ENCODE data around the gene KLRF2.
"Not testable (repeated sequence)": the region's sequence is repeated elsewhere in the genome, so short reads cannot be mapped to it uniquely, and the experiment has no call there.

The KLRF2 gene, protein sequence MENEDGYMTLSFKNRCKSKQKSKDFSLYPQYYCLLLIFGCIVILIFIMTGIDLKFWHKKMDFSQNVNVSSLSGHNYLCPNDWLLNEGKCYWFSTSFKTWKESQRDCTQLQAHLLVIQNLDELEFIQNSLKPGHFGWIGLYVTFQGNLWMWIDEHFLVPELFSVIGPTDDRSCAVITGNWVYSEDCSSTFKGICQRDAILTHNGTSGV

DNA sequence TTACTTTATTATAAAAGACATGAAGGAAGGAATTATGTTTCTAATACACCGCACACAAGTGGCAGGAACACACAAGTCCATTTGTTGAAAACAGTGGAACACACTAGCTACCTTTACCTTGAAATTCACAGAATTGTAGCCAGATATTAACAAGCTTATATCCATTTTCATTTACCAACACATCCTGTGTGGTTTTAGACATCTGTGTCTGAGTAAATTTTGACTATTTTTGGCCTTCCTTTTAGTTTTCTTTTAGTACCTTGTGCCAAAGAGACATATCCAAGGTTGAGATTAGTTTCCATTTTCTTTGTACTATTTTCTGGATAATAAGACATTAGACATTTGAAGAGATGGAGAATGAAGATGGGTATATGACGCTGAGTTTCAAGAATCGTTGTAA is at the start of gene KLRF2:
TSS of gene KLRF2 (plus strand) at position 244 of the 400 bp plus-strand sequence. CDS start at position 351, 107 bp downstream.
- no peak for DNase-seq (ENCODE audit: low read depth)

DNA sequence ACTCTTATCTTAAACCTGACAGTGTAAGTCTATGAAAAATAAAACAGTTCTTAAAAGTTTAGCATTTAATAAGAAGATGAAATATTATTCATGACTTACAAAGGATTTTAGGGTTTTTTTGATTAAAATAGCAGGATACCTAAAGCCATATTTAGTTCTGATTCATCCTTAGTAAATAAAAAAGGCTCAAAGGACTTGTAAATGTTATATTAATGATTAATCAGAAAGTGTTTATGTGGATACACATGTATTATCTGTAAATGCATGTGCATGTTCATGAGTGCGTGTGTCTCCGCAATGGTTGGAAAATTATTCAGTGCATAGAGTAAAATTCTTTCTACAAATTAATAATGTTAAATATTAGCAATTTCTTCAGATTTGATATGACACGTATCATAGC is 49.6 kb upstream of the KLRF2 start:
- DNase-seq (ENCODE audit: low read depth) = no peak

DNA sequence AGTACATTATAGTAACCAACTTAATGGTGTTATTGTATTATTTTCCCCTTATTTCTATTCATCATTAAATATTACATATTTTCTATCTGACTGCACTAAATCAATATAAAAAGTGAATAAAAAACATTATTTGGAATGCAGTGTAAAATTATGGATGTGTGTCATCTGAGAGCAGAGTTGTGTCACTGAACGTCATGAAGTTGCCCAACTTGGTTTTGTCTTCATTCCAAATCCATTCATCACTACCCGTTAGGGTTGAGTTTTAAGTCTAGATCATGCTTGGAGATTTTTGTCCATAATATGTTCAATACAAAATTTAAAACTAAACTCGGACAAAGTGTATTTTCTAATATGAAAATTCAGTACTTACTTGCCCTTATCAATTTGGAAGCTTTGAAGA is 37.9 kb upstream of the KLRF2 start:
- no peak for DNase-seq (ENCODE audit: low read depth)

DNA sequence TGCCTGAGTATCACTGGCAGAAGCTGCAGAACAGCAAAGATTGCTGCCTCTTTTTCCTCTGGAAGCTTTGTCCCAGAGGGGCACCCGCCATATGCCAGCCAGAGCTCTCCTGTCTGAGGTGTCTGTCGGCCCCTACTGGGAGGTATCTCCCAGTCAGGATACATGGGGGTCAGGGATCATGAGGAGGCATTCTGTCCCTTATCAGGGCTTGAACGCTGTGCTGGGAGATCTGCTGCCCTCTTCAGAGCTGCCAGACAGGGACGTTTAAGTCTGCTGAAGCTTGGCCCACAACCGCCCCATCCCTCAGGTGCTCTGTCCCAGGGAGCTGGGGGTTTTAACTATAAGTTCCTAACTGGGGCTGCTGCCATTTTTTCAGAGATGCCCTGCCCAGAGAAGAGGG is 32.4 kb upstream of the KLRF2 start:
- no peak for DNase-seq (ENCODE audit: low read depth)

DNA sequence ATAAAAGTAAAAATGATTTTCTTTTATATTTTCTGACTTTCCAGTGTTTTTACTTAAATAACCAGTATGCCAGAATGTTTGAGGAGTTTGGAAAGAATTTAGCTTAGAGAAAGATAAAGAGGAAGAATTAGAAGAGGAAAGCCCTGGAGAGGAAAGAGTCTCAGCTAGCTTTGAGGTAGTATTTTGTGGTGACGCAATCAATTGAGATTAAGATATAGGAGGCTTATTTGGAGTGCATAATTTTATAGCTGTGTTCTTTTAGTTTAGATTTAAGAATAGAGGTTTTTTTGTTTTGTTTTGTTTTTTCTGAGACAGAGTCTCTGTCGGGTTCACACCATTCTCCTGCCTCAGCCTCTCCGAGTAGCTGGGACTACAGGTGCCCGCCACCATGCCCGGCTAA is 30.2 kb upstream of the KLRF2 start:
- no peak for DNase-seq (ENCODE audit: low read depth)

DNA sequence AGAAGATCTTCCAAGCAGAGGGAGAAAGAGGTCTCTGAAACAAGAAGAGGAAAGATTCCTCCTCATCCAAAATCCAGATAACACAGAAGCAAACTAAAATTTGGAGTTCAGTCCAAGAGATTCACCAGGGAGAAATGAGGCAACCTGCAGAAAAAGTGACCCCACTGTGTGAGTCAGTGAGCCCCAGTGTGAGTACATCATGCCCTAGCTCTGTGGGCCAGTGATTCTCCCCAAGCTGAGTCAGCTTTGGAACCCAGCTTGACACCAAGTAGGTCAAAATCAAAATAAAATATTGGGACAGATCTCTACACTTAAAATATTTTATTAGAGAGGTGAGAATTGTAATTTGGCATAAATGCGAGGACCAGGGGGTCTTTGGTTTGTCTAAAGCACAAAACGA is 29.4 kb upstream of the KLRF2 start:
- no peak for DNase-seq (ENCODE audit: low read depth)

DNA sequence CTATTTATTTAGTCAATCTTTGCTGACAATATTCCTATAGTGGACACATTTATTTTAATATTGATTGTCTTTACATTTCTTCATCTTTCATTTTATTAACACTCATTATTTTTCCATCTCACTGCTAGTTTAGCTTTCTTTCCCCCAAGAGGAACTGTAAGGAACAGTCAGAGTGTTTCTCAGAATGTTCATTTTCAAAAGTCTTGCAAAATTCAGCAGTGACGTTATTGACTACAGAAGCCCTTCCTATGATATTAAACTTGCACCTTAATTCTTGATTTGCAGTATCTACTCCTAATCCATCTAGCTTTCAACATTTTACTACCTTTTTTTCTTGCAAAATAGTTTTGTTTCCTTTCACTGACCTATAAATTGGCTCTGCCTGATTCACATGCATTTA is 25.1 kb upstream of the KLRF2 start:
- no peak for DNase-seq (ENCODE audit: low read depth)

DNA sequence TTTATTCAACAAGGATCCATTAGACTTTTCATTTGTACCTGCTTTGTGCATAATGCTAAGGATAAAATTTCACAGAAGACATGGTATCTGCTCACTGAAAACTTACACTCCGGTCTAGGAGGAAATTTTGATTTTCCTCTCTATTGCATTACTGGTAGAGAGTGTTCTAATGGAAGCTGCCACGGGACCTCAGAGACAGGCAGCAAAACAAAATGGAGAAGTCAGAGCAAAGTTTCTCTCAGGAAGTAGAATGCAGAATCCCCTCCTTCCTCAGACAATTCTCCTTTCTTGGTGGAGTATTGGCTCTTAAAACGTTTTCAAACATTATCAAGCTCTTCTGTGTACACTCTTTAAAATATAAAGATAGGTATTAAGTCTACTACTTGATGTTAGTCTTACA is 24.4 kb upstream of the KLRF2 start:
- no peak for DNase-seq (ENCODE audit: low read depth)

DNA sequence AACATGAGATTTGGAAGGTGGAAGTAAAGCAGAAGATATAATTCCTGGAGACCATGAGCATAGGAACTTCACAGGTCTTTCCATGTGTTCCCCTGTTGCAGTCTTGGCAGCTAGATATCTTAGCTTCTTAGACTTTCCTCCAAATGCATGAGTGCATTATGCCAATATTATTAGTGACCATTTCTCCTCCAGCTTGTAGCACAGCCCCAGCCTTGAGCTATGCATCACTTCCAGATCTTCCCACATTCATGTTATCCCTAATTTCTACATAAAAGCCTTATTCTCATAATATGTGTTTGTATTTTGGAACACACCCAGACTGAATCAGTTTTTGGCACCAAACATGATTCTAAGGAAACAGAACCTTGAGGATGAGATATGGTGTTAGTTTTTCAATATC is 23.2 kb upstream of the KLRF2 start:
- DNase-seq (ENCODE audit: low read depth) = no peak

DNA sequence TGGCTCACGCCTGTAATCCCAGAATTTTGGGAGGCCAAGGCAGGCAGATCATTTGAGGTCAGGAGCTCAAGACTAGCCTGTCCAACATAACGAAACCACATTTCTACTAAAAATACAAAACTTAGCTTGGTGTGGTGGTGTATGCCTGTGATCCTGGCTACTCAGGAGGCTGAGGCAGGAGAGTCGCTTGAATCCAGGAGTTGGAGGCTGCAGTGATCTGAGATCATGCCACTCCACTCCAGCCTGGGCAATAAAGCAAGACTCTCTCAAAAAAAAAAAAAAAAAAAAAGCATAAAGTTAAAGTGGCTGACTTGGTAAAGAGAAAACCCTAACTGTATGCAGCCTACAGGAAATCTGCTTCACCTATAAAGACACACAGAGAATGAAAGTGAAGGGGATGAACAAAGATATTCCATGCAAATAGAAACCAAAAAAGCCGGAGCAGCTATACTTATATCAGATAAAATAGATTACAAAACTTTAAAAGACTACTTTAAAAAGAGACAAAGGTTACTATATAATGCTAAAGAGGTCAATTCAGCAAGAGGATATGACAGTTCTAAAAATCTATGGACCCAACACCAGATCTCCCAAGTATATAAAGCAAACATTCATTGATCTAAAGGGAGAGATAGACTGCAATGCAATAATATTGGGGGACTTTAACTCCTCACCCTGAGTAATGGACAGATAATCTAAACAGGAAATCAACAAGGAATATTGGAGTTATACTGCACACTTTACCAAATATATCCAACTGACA is 16.2 kb upstream of the KLRF2 start:
- DNase-seq (ENCODE audit: low read depth) = no peak

DNA sequence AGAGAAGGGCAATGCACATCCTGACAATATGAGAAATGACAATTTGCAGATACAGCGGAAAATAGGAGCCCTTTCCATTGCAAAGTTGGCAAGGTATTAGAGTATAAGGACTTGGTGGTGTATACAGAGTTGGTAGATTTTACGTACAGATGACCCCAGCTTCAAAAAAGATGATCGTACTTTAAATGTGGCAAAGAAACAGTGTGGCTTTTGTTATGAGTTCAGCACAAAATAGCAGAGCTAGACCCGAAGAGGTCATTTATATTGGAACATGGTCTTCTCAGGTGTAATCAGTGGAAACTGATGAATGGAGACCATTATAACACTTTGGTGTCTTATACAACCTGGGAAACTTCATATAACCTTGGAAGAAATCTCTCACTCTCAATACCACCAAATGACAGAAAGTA is 14.4 kb upstream of the KLRF2 start:
- DNase-seq (ENCODE audit: low read depth) = no peak

DNA sequence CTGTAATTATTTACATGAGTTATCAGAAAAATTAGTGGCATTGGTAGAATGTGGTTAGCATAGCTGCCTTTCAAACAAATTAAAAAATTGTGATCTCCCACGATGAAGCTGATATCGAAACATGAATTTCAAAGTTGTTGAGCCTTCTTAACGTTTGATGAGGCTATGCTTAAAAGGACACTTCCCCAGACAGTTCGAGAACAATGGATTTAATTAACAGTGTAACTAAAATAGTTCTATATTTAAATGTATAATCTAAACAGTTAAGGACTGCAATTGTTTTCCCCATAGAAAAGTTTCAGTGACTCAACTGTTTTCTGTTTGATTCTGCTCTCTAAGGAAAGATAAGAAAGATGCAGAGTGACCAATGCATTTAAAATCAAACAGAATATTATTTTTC is 13.8 kb upstream of the KLRF2 start:
- no peak for DNase-seq (ENCODE audit: low read depth)

DNA sequence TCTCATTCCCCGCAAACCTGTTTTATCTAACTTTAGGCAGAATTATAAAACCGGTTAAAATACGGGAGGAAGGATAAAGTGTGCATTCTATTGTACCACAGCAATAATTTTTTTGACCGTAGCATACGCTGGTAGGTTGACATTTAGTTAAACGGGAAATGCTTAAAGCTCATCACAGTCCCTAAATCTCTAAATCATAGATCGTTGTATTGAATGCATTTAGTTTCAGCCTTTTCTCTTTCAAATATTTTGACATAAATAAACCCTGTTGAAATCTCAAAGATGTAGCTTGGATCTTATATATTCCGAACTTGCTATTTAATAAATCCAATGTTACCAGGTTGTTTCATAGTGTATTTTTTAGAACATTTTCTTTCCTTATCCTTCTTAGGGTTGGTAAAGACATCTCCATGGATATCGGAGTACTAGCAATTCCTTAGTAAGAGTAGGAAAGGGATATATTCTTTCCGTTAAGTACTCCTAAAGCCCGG is 12.9 kb upstream of the KLRF2 start:
- no peak for DNase-seq (ENCODE audit: low read depth)

DNA sequence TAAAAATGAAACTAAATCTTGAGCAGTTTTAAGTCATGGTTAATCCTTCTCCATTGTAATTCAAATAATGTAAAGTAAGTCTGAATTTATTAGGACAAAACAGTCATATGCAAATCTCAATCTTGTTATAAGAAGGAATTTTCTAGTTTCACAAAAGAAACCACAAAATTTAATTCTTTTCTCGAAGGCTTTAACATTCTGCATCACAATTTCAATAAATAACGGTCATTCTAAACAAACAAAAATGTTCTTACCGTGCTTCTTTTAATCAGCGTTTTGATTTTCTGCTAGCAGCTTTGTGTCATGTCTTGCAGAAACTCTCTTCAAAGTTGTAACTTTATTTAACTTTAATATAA is 12.4 kb upstream of the KLRF2 start:
- no peak for DNase-seq (ENCODE audit: low read depth)

DNA sequence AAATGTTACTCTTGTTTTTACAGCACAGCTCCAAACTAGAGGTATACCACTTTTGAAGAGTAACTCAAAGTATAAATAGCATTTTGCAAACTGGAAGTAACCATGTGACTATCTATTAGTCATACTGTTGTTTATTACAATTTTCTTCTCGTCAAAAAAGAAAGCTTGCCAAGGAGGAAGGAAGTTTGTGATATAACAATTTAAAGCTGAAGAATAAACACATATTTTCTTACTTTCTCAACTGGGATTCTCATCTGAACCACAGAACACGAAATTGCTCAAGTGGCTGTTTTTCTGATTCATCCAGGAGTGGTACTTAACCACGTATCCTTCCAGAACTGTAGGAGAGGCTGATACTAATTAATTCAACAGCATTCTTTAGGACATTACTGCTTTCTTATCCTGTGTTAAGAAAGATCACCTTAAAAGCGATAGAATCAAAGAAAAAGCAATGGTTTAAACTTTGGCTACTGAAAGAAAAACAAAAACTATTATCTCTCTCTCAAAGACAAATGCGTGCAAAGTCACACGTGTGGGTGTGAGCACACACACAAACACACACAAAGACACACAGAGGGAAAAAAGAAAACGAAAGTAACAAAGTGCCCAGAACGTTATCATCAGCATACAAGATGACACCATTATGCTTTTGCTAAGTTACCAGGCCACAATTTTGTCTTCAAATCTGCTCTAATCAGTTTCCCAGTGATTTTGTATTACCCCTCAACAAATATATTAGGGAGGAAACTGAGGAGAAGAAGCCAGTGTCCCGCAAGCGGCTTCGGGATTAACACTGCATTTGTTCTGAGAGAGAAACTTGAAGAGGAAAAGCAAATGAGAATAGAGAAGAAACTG is 11.8 kb upstream of the KLRF2 start, which contains the start of gene CLEC2B:
TSS of gene CLEC2B (minus strand) at position 48 of the 855 bp plus-strand sequence.
- DNase-seq (ENCODE audit: low read depth) = peak; percentile 66

DNA sequence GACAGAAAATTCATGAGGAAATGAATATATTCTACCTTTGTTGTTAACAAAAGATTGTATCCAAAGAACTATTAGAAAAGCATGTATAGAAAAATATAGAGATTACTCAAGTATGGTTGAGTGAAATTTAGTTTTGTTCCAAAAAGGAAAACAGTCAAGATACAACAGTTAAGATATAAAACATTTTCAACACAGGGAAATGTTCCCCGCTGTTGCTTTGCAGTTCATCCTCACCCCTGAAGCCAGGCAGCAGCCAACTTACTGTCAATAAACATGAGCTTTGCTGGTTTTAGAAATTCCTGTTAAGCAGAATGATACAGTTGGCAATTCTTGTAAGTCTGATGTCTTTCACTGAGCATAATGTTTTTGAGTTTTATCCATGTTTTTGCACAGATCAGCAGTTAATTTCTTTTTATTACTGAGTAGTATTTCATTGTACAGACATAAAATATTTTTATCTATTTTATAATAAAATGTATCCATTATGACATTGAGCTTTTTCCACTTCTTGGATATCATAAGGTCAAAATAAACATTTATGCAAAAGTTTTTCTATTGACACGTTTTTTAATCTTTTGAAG is 10.9 kb upstream of the KLRF2 start:
- no peak for DNase-seq (ENCODE audit: low read depth)

DNA sequence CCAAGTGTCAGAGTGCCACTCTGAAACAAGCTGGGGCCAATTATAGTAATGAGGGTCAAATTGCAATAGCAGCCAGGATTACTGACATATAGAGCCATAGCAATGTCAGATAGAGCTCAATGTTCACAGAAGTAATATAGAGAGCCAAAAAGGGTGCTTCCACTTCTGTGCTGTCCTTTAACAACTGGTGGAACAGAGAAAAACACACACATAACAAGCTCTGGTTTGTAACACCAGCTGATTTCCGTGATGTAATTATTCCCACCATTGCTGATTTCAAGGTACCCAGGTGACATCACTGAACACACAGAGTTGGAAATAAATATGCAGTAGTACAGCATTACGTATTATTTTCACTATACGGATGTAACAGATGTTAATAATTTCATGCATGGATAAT is 9.1 kb upstream of the KLRF2 start:
- no peak for DNase-seq (ENCODE audit: low read depth)

DNA sequence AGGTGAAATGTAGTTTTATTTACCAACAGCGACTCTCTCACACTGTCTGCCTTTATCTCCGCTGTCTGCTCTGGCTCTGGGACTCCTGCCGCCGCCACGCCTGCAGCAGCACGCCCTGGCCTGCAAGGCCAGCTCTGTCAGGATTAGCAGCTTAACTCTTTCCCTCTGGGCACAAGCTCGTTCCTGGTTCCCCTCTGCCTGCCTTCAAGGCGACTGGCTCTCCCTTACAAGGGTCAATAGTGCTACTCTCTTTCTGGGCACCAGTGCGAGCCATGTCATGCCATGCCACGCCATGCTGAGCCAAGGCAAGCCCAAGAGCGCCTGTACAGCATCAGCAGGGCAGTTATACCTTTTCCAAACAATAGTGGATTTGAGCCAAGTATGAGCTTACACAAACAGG is 8.5 kb upstream of the KLRF2 start:
- DNase-seq (ENCODE audit: low read depth) = no peak

DNA sequence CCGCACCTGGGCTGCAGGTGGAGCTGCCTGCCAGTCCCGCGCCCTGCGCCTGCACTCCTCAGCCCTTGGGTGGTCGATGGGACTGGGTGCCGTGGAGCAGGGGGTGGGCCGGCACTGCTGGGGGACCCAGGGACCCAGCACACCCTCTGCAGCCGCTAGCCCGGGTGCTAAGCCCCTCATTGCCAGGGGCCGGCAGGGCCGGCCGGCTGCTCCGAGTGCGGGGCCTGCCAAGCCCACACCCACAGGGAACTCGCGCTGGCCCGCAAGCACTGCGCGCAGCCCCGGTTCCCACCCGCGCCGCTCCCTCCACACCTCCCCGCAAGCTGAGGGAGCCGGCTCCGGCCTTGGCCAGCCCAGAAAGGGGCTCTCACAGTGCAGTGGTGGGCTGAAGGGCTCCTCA is 5.2 kb upstream of the KLRF2 start:
- DNase-seq (ENCODE audit: low read depth) = not testable (repeated sequence)

DNA sequence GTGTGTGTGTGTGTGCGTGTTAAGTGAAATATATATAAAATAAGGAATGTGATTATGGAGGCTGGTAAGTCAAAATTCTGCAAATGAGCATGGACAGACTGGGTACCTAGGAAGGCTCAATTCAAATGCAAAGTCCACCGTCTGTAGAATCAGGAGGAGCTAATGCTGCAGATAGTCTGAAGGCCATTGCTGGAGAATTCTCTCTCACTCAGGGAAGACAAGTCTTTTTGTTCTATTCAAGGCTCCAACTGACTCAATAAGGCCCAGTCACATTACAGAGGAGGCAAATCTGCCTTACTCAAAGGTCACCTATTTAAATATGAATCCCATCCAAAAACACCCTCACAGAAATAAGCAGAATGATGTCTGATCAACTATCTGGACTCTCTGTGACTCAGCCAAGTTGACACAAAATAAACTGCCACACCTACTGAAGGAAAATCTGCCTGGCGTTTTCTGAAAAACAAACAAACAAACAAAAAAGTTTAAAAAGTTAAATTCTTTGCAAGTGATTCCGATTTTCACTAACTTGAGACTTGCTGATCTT is 684 bp upstream of the KLRF2 start:
- DNase-seq (ENCODE audit: low read depth) = no peak

DNA sequence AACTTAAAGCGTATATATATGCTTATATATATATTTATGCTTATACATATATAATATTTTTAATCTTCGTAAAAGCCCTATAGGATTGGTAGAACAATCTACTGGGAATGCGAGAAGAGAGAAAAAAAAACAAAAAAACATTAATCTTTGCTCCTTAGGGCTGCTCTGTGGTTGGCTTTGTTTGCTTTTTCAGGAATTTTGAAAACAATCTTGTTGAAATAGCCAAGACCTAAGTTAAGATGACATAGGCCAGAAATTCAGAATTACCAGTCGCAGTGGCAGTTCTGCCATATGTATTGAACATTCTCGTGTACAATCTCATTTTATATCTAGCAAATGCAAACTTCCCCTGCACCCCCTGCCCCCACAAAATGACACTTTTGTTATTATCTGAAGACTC is 699 bp downstream of the KLRF2 start:
- DNase-seq (ENCODE audit: low read depth) = no peak

DNA sequence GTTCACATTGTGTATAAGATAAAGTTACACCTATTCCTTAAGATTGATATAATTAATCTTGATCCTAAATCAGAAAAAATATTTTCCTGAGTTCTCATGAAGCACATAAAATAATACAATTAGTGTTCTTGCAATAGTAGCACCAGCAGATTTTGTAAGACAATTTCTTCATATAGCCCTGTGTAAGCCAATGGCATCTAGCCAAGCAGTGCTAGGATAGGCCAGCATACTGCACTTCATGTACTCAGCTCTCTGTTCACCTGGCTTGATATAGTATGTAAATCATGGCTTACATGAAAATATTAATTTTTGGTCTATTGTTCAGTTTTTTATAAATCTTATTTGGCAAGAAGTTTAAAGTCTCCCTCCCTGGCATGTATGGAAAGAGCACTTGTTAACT is 1.9 kb downstream of the KLRF2 start:
- no peak for DNase-seq (ENCODE audit: low read depth)

Data from EH (cell line).